Kidney (tissue), 14 donors: Measurements from ENCODE around the gene KRT78. TPM values are rescaled to one million over a fixed set of nuclear protein-coding genes. Genes with fewer than 3 reads are reported as not detected.
"Not testable (repeated sequence)": the region's sequence is repeated elsewhere in the genome, so short reads cannot be mapped to it uniquely, and the experiment has no call there.

Experiments
- DNase-seq, 5 donors: peaks; one replicate each; pipeline ENCODE4 v3.0.0-alpha.2; 2013 to 2020
- FAIRE-seq: peaks from 2 replicates; lab custom pipeline; 2012; peaks lifted over from hg19 to GRCh38; lab: Jason Lieb, UNC
- H3K27ac ChIP-seq, 2 donors: one replicate each; pipeline ENCODE4 v1.7.0; 2013; ENCODE audit warnings: low read depth in 2 of 2, low read length in 2 of 2, inconsistent platforms in 1 of 2
- H3K27me3 ChIP-seq: one replicate; pipeline ENCODE4 v1.7.1; 2013; ENCODE audit warnings: low read length, inconsistent platforms; ENCODE audit not compliant: control insufficient read depth, insufficient read depth
- H3K36me3 ChIP-seq, 3 donors: one replicate each; pipeline versions ENCODE4 v1.7.0 to v1.7.1; 2013; ENCODE audit warnings: low read length in 3 of 3, control low read depth in 1 of 3, inconsistent platforms in 1 of 3; ENCODE audit not compliant: insufficient read depth in 3 of 3, control insufficient read depth in 2 of 3
- H3K4me1 ChIP-seq, 3 donors: one replicate each; pipeline versions ENCODE4 v1.7.0 to v1.7.1; 2013; ENCODE audit warnings: low read length in 3 of 3, inconsistent platforms in 1 of 3, low read depth in 1 of 3; ENCODE audit not compliant: control insufficient read depth in 2 of 3, insufficient read depth in 2 of 3
- H3K4me3 ChIP-seq, 3 donors: one replicate each; pipeline versions ENCODE4 v1.7.0 to v1.8.1; 2013; ENCODE audit warnings: low read length in 3 of 3, control low read depth in 1 of 3, inconsistent platforms in 1 of 3
- H3K9ac ChIP-seq, 3 donors: one replicate each; pipeline versions ENCODE4 v1.7.0 to v1.7.1; 2013; ENCODE audit warnings: low read length in 3 of 3, control low read depth in 1 of 3, inconsistent platforms in 1 of 3
- H3K9me3 ChIP-seq, 3 donors: one replicate each; pipeline versions ENCODE4 v1.7.0 to v1.7.1; 2013; ENCODE audit warnings: low read length in 3 of 3, control low read depth in 1 of 3, inconsistent platforms in 1 of 3; ENCODE audit not compliant: control insufficient read depth in 2 of 3, insufficient read depth in 1 of 3
- intact Hi-C: fragments of 100-400 bp; cut with DNase I; formaldehyde crosslinking; loops from one replicate; pipeline ENCODE4 v1.11.1; 2022
- polyA plus RNA-seq: library from polyadenylated mRNA; stranded (reverse); fragments of 350-450 nt; fragmentation: Illumina TruSeq; extraction: RNeasy Lipid Tissue Mini Kit (QIAGEN cat#74804); gene quantifications from one replicate; pipeline ENCODE4 v1.2.3, GENCODE V29; 2014; ENCODE audit warnings: low read depth, low replicate concordance; ENCODE audit not compliant: insufficient read depth
- total RNA-seq: library from RNA; stranded (reverse); fragmentation: NEBNext Ultra II Directional; extraction: Animal tissue kit (Norgen Biotek cat#: 25700); gene quantifications from one replicate; pipeline ENCODE4 v1.2.1, GENCODE V29; 2021
- TF ChIP-seq, protein P1 (sequence below): IDR thresholded peaks from 3 replicates; pipeline ENCODE4 v1.5.1; 2012; ENCODE audit warnings: mild to moderate bottlenecking, moderate library complexity, borderline replicate concordance; ENCODE audit not compliant: insufficient read depth; ENCODE audit errors: extremely low read depth
- donor health status: control.
- donor health status: control.
- donor health status: control.
- donor health status: control.
- donor health status: control.
- donor health status: DM: yes; HTN: yes; CAD: no.
- donor health status: Normal renal cell carcinoma (clear cell type).

KRT78 gene
- total and polyA plus RNA-seq, 2 donors from 2014 or later, result not detected

DNA sequence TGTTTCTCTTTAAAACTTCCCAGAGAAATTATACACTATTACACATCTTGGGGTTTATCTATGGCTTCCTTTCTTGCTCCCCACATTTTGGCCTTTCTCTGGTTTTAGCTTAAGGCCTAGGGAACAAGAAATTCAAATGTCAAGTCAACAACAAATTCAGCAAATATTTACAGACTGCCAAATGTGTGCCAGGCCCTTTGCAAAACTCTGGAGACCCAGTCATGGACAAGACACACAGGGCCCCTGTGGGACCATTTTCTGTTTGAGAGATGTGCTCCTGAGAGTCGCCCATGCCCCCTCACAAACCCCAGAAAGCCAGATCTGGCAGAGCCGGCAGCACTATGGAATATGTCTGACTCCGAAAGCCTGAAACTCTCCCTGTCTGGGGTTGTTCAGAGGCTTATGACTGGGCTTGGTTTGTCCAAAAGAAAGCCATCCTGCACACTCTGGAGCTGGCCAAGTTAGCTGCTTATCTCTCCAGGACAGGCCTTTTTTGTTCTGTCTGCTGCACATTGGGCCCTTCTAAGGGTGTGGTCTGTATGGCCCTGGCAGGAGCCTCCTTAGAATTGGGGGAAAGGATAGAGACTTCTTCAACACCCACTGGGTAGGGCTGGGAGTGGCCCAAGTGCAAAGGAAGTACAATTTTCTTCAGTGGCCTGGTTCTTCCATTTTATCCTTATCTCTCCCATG is 51.8 kb downstream of the KRT78 start:
- Histone ChIP-seq H3K27ac (no peak overlapping the region), H3K9ac (no peak overlapping the region), H3K36me3 (no peaks in the 10 kb centered on the region), H3K27me3 (no peaks in the 10 kb centered on the region), H3K9me3 (no peaks in the 10 kb centered on the region), H3K4me1 (no peaks in the 10 kb centered on the region), H3K4me3 (no peak overlapping the region)
- TF ChIP-seq, protein P1, sequence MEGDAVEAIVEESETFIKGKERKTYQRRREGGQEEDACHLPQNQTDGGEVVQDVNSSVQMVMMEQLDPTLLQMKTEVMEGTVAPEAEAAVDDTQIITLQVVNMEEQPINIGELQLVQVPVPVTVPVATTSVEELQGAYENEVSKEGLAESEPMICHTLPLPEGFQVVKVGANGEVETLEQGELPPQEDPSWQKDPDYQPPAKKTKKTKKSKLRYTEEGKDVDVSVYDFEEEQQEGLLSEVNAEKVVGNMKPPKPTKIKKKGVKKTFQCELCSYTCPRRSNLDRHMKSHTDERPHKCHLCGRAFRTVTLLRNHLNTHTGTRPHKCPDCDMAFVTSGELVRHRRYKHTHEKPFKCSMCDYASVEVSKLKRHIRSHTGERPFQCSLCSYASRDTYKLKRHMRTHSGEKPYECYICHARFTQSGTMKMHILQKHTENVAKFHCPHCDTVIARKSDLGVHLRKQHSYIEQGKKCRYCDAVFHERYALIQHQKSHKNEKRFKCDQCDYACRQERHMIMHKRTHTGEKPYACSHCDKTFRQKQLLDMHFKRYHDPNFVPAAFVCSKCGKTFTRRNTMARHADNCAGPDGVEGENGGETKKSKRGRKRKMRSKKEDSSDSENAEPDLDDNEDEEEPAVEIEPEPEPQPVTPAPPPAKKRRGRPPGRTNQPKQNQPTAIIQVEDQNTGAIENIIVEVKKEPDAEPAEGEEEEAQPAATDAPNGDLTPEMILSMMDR, result no peak
- DNase-seq (no peak), FAIRE-seq (no peak)
- intact Hi-C loops, result no loop called here

DNA sequence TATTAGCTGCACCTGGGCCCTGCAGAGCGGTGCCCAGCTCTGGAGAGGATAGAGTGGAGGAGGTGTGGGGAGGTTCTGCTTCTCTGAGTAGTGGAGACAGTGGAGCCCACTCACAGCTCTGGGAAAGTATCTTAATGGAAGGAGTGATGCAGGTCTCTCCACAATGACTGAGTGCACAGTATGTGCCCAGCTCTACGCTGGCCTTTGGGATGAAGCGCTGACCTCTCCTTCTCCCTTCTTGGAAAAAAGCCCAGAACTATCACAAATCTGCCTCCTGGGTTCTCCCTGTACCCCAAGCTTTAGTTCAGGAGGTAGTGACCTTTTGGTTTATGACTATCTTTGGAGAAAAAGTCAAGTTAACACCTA is 52.4 kb downstream of the KRT78 start:
- FAIRE-seq (no peak), DNase-seq (no peak)
- H3K4me1 ChIP-seq, result no peaks in the 10 kb centered on the region
- intact Hi-C loops, result no loop called here
- TF ChIP-seq, protein P1, result no peak
- no peaks in the 10 kb centered on the region for H3K9me3 ChIP-seq
- no peaks in the 10 kb centered on the region for H3K36me3 ChIP-seq
- H3K9ac ChIP-seq, result no peak overlapping the region
- H3K4me3 ChIP-seq, result no peak overlapping the region
- no peaks in the 10 kb centered on the region for H3K27me3 ChIP-seq
- H3K27ac ChIP-seq, result no peak overlapping the region

DNA sequence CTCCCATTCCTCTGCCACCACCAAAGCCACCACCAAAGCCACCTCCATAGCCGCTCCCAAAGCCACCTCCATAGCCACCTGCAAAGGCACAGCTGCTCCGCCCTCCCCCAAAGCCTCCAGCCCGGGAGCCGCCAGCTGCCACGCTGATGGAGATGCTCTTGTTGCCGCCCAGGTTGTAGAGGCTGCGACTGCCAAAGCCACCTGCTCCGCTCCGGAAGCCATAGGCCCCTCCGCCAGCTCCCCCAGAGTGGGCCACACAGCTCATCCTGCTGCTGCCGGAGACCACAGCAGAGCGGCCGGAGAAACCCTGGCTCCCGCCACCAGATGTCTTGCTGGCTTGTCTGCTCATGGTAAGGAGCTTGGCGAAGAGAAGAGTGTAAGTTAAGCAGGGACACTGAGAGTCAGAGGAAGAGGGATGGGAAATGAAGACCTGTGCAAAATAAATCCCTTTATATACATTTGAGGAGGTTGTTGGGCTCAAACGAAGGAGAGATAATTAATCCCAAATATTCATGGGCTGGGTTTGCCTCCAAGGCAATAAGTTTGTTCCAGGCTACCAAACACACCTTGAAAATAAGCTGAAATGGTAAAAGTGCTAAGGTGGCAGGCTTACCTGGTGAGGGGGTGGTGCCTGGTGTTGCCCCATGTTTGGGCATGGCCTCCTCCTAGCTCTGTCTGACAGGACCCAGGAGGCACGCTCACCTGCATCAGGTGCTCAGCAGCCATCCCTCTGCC is 52.9 kb downstream of the KRT78 start, which contains the start of gene KRT3:
TSS of gene KRT3 (minus strand) at position 424 of the 735 bp plus-strand sequence. CDS start at position 349, 75 bp downstream.
- H3K27me3 ChIP-seq, result no peaks in the 10 kb centered on the region
- no peaks in the 10 kb centered on the region for H3K36me3 ChIP-seq
- no peak for DNase-seq
- intact Hi-C loops, result no loop called here
- no peak within 1 kb of the TSS for H3K27ac ChIP-seq
- TF ChIP-seq, protein P1, result no peak
- H3K4me3 ChIP-seq, result no peak within 1 kb of the TSS
- no peaks in the 10 kb centered on the region for H3K4me1 ChIP-seq
- FAIRE-seq, result no peak
- H3K9me3 ChIP-seq, result no peaks in the 10 kb centered on the region
- no peak within 1 kb of the TSS for H3K9ac ChIP-seq

DNA sequence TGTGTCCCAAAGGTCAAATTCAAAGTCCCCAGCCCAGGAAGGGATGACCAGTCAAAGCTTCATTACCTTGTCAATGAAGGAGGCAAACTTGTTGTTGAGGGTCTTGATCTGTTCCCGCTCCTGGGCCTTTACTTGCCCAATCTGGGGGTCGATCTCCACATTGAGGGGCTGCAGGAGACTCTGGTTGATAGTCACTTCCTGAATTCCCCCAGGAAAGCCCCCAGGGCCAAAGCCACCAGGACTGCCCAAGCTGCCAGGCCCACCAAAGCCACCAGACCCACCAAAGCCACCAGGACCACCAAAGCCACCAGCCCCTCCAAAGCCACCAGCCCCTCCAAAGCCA is 53.5 kb downstream of the KRT78 start:
- intact Hi-C loops, H3K9ac ChIP-seq, DNase-seq, H3K27me3 ChIP-seq, H3K4me1 ChIP-seq, FAIRE-seq, H3K27ac ChIP-seq, H3K36me3 ChIP-seq, H3K9me3 ChIP-seq, H3K4me3 ChIP-seq: not testable (repeated sequence)
